Stimulated activated CD8-positive, alpha-beta memory T cell treated with anti-CD3 and anti-CD28 coated beads, Interleukin-7, amount 100 ng/mL, for 1 hour (primary cell): Measurements from ENCODE around the gene NDUFA12.

Experiments
- DNase-seq, 2 donors: peaks; one replicate each; pipeline ENCODE4 v3.0.0-alpha.2; 2020; ENCODE audit warnings: low read depth in 2 of 2

NDUFA12 gene

GRCh38 chr12:94940771-94941170 lies 62.7 kb downstream of the NDUFA12 start:
- no peak for DNase-seq

GRCh38 chr12:94938583-94938982 lies 64.9 kb downstream of the NDUFA12 start:
- no peak for DNase-seq

GRCh38 chr12:94930772-94931171 lies 72.7 kb downstream of the NDUFA12 start:
- no peak for DNase-seq

- DNase-seq, result no peak
These were observed 73.3 kb downstream of the NDUFA12 start for GRCh38 chr12:94930216-94930654.

DNA sequence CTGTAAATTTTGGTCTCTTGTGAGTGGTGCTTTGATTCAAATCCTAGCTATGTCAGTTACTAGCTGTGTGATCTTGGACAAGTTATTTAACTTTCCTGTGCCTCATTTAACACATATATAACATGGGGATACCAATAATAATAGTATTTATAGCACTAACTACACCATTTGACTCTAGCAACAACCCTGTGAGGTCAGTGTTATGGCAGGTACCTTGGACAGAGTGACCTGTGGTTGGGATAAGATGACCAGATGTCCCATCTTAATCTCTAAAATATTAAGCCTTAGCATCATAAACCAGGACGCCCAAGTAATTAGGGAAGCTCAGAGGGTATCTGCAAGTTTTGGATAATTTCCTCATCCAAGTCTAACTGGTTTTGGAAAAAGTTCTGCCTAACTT lies 73.7 kb downstream of the NDUFA12 start:
- no peak for DNase-seq

DNA sequence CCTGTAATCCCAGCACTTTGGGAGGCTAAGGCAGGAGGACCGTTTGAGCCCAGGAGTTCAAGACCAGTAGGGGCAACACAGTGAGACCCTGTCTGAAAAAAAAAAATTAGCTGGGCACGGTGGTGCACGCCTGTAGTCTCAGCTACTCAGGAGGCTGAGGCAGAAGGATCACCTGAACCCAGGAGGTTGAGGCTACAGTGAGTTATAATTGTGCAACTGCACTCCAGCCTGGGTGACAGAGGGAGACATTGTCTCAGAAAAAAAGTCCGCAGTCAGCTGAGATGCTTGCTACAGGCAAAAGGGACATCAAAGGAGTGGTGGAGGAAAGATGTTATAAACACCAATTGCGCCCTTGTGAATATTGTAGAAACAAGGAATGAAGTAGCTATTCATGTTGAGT lies 77.8 kb downstream of the NDUFA12 start:
- no peak for DNase-seq

GRCh38 chr12:94925206-94925605 lies 78.3 kb downstream of the NDUFA12 start:
- DNase-seq, result no peak

DNA sequence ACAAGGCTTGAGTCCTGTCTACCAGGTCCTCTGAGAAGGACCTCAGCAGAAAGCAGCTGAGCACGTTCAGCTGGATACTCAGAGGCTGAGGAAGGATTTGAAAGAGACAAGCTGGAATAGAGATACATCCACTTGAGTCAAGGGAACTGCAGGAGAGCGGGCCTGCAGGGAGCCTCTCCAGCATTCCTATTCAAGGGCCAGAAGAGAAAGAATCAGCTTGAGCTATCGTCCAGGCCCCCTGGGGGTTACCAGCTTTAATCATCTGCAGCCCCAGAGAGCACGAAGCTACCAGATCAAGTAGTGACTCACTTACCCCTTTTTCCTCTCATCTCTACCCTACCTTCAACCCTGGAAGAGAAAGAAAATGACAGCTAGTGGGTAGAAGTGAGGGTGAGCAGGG lies 80.9 kb downstream of the NDUFA12 start:
- DNase-seq, result no peak
